Upper lobe of left lung (tissue), 4 donors: ENCODE data around the gene SYMPK.

Experiments
- EP300 ChIP-seq, 4 donors: sonication (generic); formaldehyde crosslinking; IDR thresholded peaks; one replicate each; pipeline ENCODE4 v1.5.1; 2017; ENCODE audit warnings: antibody characterized with exemption in 4 of 4, control low read depth in 2 of 4
- TF ChIP-seq, protein P1 (sequence below), 6 experiments: fragments of 450-650 bp in 4 of 6; fragments of 200-600 bp in 2 of 6; sonication (generic) in 2 of 6; IDR thresholded peaks; one replicate each; pipeline ENCODE4 v1.5.1; 2016 to 2019; ENCODE audit warnings: antibody characterized with exemption in 6 of 6

DNA sequence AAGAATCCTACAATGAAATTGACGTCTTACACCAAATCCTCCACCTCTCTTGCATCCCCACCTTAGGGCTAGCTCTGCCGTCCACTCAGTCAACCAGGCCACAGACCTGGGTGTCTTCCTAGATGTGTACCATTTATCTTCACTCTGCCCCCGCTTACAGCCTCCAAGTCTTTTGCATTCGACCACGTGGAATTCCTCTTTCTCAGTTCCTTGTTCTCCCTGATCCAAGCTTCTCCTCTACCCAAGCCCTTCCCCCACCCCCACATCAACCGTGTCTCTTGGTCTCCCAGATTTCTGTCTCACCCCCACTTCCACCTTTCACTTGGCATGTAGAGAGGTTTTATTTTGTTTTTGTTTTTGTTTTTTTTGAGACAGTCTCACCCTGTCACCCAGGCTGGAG is 69.1 kb downstream of the SYMPK start:
- TF ChIP-seq, protein P1, sequence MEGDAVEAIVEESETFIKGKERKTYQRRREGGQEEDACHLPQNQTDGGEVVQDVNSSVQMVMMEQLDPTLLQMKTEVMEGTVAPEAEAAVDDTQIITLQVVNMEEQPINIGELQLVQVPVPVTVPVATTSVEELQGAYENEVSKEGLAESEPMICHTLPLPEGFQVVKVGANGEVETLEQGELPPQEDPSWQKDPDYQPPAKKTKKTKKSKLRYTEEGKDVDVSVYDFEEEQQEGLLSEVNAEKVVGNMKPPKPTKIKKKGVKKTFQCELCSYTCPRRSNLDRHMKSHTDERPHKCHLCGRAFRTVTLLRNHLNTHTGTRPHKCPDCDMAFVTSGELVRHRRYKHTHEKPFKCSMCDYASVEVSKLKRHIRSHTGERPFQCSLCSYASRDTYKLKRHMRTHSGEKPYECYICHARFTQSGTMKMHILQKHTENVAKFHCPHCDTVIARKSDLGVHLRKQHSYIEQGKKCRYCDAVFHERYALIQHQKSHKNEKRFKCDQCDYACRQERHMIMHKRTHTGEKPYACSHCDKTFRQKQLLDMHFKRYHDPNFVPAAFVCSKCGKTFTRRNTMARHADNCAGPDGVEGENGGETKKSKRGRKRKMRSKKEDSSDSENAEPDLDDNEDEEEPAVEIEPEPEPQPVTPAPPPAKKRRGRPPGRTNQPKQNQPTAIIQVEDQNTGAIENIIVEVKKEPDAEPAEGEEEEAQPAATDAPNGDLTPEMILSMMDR (IDR thresholded peaks at IDR 0.05) = no peak
- TF ChIP-seq EP300 (IDR thresholded peaks at IDR 0.05) = no peak
